Ovary (tissue), 10 donors: ENCODE results near the gene RPL36. TPM values are rescaled to one million over a fixed set of nuclear protein-coding genes. Genes with fewer than 3 reads are reported as not detected.

Source experiments
- DNase-seq, 5 donors: peaks; one replicate each; pipeline ENCODE4 v3.0.0-alpha.2; 2019 to 2020
- H3K27ac ChIP-seq, 2 donors: fragments of 200-600 bp; one replicate each; pipeline versions ENCODE4 v1.5.1 to v1.8.0; 2019 to 2022
- H3K27me3 ChIP-seq: fragments of 200-600 bp; one replicate; pipeline ENCODE4 v1.8.0; 2022
- H3K36me3 ChIP-seq: fragments of 200-600 bp; sonication (generic); one replicate; pipeline ENCODE4 v1.5.1; 2019
- H3K4me1 ChIP-seq: one replicate; pipeline ENCODE4 v1.8.1; 2013; ENCODE audit warnings: mild to moderate bottlenecking, moderate library complexity; ENCODE audit not compliant: insufficient read depth
- H3K4me3 ChIP-seq: fragments of 200-600 bp; sonication (generic); one replicate; pipeline ENCODE4 v1.5.1; 2017
- H3K9me3 ChIP-seq, 2 donors: fragments of 200-600 bp in 1 of 2; sonication (generic) in 1 of 2; one replicate each; pipeline versions ENCODE4 v1.5.1 to v1.8.1; 2013 to 2019; ENCODE audit warnings: mild to moderate bottlenecking in 1 of 2, moderate library complexity in 1 of 2
- CTCF ChIP-seq, 3 donors: fragments of 450-650 bp in 2 of 3; fragments of 200-600 bp in 1 of 3; IDR thresholded peaks; one replicate each; pipeline versions ENCODE4 v1.5.1 to v1.8.0; 2016 to 2022; ENCODE audit warnings: antibody characterized with exemption in 3 of 3, mild to moderate bottlenecking in 1 of 3
- EP300 ChIP-seq: sonication (generic); formaldehyde crosslinking; IDR thresholded peaks from one replicate; pipeline ENCODE4 v1.6.1; 2017; ENCODE audit warnings: antibody characterized with exemption
- POLR2A ChIP-seq: fragments of 450-650 bp; IDR thresholded peaks from one replicate; pipeline ENCODE4 v1.6.1; 2017; ENCODE audit warnings: antibody characterized with exemption, mild to moderate bottlenecking, moderate library complexity
- whole genome bisulfite sequencing, 3 donors: extraction: QIAGEN DNeasy Blood & Tissue Kit in 1 of 3; methylation state at CpG; one replicate each; pipeline versions ENCODE4 v1.1.5 to v1.1.7; 2013 to 2017; 5-methylcytosine and 5-hydroxymethylcytosine counted together
- intact Hi-C, 4 donors: fragments of 100-400 bp; cut with DNase I; formaldehyde crosslinking; loops; one replicate each; pipeline versions ENCODE4 v1.11.0 to v1.15.1; 2022 to 2023
- long read RNA-seq, 3 donors: library from polyadenylated mRNA in 2 of 3; unstranded in 2 of 3; transcript quantifications; one replicate each; pipeline ENCODE4 v2.0.0 and lab custom pipeline, GENCODE V29; 2021 to 2026
- polyA plus RNA-seq, 2 donors: library from polyadenylated mRNA; stranded (reverse); fragments of 200-250 nt in 1 of 2; fragments of 350-450 nt in 1 of 2; fragmentation: Illumina TruSeq in 1 of 2; extraction: RNeasy Lipid Tissue Mini Kit (QIAGEN cat#74804) in 1 of 2; gene quantifications; one replicate each; pipeline ENCODE4 v1.2.3, GENCODE V29; 2013 to 2014
- total RNA-seq, 7 donors: library from RNA; depleted of rRNA in 2 of 7; stranded (reverse); fragments of >200 nt in 2 of 7; fragmentation: NEBNext Ultra II Directional in 3 of 7; extraction: Animal tissue kit (Norgen Biotek cat#: 25700) in 3 of 7; gene quantifications; one replicate each; pipeline versions ENCODE4 v1.1.0 to v1.2.4, GENCODE V29; 2016 to 2023
- donor health status: DM: no; HTN: no; CAD: no; lungs with moderate emphysema.
- donor health status: DM: no; HTN: no; CAD: no.
- donor health status: Bipolar disorder and iron deficiency.
- donor health status: DM: yes; HTN: yes; CAD: no.
- donor health status: DM: no; HTN: no; CAD: no.
- donor health status: DM: yes; HTN: yes; CAD: no.

The RPL36 gene
- 1,000 to 10,000 TPM; 1,413 to 2,353 (median 1,897) TPM for total RNA-seq
- 1,000 to 10,000 TPM in 1 of 2 donors, 100 to 1,000 TPM in 1; 318 to 2,904 TPM for polyA plus RNA-seq
- long read RNA-seq, donor 1, transcript RPL36-201 (4 exons, 707 nt) = major isoform, 166 of 198 reads
- long read RNA-seq, donor 1, transcript RPL36-202 (3 exons, 556 nt) = minor isoform, 9 of 198 reads
- long read RNA-seq, donor 1, partial matches to known transcripts = 15 of 198 reads
- long read RNA-seq, donor 1, other reads (novel, unspliced or antisense) = 7 of 198 reads
- long read RNA-seq, donor 2, transcript RPL36-201 (4 exons, 707 nt) = major isoform, 699 of 1,073 reads
- long read RNA-seq, donor 2, transcript RPL36-202 (3 exons, 556 nt) = minor isoform, 110 of 1,073 reads
- long read RNA-seq, donor 2, partial matches to known transcripts = 225 of 1,073 reads
- long read RNA-seq, donor 2, other reads (novel, unspliced or antisense) = 34 of 1,073 reads
- long read RNA-seq, donor 3, transcript RPL36-201 (4 exons, 707 nt) = major isoform, 942 of 1,150 reads
- long read RNA-seq, donor 3, transcript RPL36-202 (3 exons, 556 nt) = minor isoform, 40 of 1,150 reads
- long read RNA-seq, donor 3, partial matches to known transcripts = 161 of 1,150 reads
- long read RNA-seq, donor 3, other reads (novel, unspliced or antisense) = 7 of 1,150 reads

- TF ChIP-seq CTCF (IDR thresholded peaks at IDR 0.05) (peak; percentile 99), EP300 (no peak), POLR2A (peak; percentile 96)
- H3K27ac ChIP-seq = peak within 1 kb of the TSS; percentile 51 to 93
- H3K4me3 ChIP-seq = peak within 1 kb of the TSS; percentile 78
- DNase-seq = peak; percentile 97 to 100 (median 99)
- H3K27me3 ChIP-seq = no peaks in the 10 kb centered on the region
- intact Hi-C loops = loop anchor here in 1 of 4 donors (5.0 kb wide), 1 partner anchor 643 kb away; no protein-coding TSS in a partner anchor
- no peaks in the 10 kb centered on the region for H3K36me3 ChIP-seq
- H3K9me3 ChIP-seq = no peaks in the 10 kb centered on the region
- WGBS, 3 donors = 0 to 1% (median 1%) methylated on average over 55 to 73 of the region's 73 CpGs
- H3K4me1 ChIP-seq = peaks cover 14% of the 10 kb centered on the region
These were observed at the start of gene RPL36 for GRCh38 chr19:5690125-5690954. Gene RPL36 (plus strand): TSS chr19:5690295. CDS start chr19:5690508, 213 bp downstream.

GRCh38 chr19:5641171-5641570 lies 48.9 kb upstream of the RPL36 start:
- WGBS, 3 donors = 93 to 94% (median 93%) methylated on average over 4 of the region's 4 CpGs

GRCh38 chr19:5642204-5642603 lies 47.9 kb upstream of the RPL36 start:
- H3K36me3 ChIP-seq = no peaks in the 10 kb centered on the region
- H3K4me1 ChIP-seq = peaks cover 5% of the 10 kb centered on the region
- no peaks in the 10 kb centered on the region for H3K9me3 ChIP-seq
- no peaks in the 10 kb centered on the region for H3K27me3 ChIP-seq
- intact Hi-C loops = no loop called here
- no peak for DNase-seq
- TF ChIP-seq EP300 (no peak), POLR2A (no peak), CTCF (IDR thresholded peaks at IDR 0.05) (no peak)
- no peak overlapping the region for H3K4me3 ChIP-seq
- 57 to 68% (median 63%) methylated on average over 2 of the region's 2 CpGs for WGBS, 3 donors
- no peak overlapping the region for H3K27ac ChIP-seq

More at GRCh38 chr19:5641171-5641570, 48.9 kb upstream of the RPL36 start:
- no peak for DNase-seq
- intact Hi-C loops = no loop called here
- Histone ChIP-seq H3K9me3 (no peaks in the 10 kb centered on the region), H3K36me3 (no peaks in the 10 kb centered on the region), H3K27me3 (no peaks in the 10 kb centered on the region), H3K4me1 (peaks cover 6% of the 10 kb centered on the region), H3K27ac (no peak overlapping the region), H3K4me3 (no peak overlapping the region)
- TF ChIP-seq CTCF (IDR thresholded peaks at IDR 0.05) (no peak), EP300 (no peak), POLR2A (no peak)

- Histone ChIP-seq H3K4me1 (peaks cover 1% of the 10 kb centered on the region), H3K4me3 (no peak overlapping the region), H3K9me3 (no peaks in the 10 kb centered on the region), H3K27me3 (no peaks in the 10 kb centered on the region), H3K36me3 (no peaks in the 10 kb centered on the region), H3K27ac (no peak overlapping the region)
- 82 to 89% (median 88%) methylated on average over 4 of the region's 4 CpGs for WGBS, 3 donors
- intact Hi-C loops = no loop called here
- no peak for DNase-seq
- TF ChIP-seq POLR2A = no peak
- no peak for TF ChIP-seq CTCF (IDR thresholded peaks at IDR 0.05)
- no peak for TF ChIP-seq EP300
These were observed 47.0 kb upstream of the RPL36 start for GRCh38 chr19:5643060-5643459.
